GM12875 (cell line): ENCODE results near the gene SIRT5.

Experiments used
- H3K4me3 ChIP-seq: one replicate; pipeline ENCODE4 v1.5.1; 2011; ENCODE audit warnings: low read depth, low read length, control low read depth
- CTCF ChIP-seq: IDR thresholded peaks from 2 replicates; pipeline ENCODE4 v1.5.1; 2011; ENCODE audit warnings: low read depth, mild to moderate bottlenecking, control low read depth, inconsistent platforms, low read length, moderate library complexity, borderline replicate concordance; ENCODE audit not compliant: insufficient read depth

The SIRT5 gene

GRCh38 chr6:13630499-13630898 is 56.1 kb downstream of the SIRT5 start:
- no peak overlapping the region for H3K4me3 ChIP-seq
- no peak for TF ChIP-seq CTCF

GRCh38 chr6:13633343-13633742 is 58.9 kb downstream of the SIRT5 start:
- H3K4me3 ChIP-seq, result no peak overlapping the region
- TF ChIP-seq CTCF, result no peak

- no peak for TF ChIP-seq CTCF
- H3K4me3 ChIP-seq, result no peak overlapping the region
These were observed 61.7 kb downstream of the SIRT5 start for GRCh38 chr6:13635948-13636658.

GRCh38 chr6:13638014-13638413 is 63.6 kb downstream of the SIRT5 start:
- H3K4me3 ChIP-seq, result no peak overlapping the region
- no peak for TF ChIP-seq CTCF

- no peak overlapping the region for H3K4me3 ChIP-seq
- TF ChIP-seq CTCF, result no peak
These were observed 64.2 kb downstream of the SIRT5 start for GRCh38 chr6:13638626-13639025.

GRCh38 chr6:13641315-13641714 is 66.9 kb downstream of the SIRT5 start:
- no peak overlapping the region for H3K4me3 ChIP-seq
- TF ChIP-seq CTCF, result no peak

GRCh38 chr6:13643125-13643524 is 68.7 kb downstream of the SIRT5 start:
- no peak for TF ChIP-seq CTCF
- no peak overlapping the region for H3K4me3 ChIP-seq
